AML-193 (cell line): ENCODE results near the gene CRX.
"Not testable (repeated sequence)": the region's sequence is repeated elsewhere in the genome, so short reads cannot be mapped to it uniquely, and the experiment has no call there.

ENCODE experiments used
- DNase-seq, 2 experiments: peaks; one replicate each; lab custom pipeline; 2025; lab: John Stamatoyannopoulos, UW

Gene CRX

GRCh38 chr19:47821460-47822020, at the start of gene CRX:
Gene CRX, plus strand, starts transcription at chr19:47821937. Its CDS starts 12,507 bp downstream, at chr19:47834444.
- no peak for DNase-seq

- DNase-seq, result no peak
Measured at GRCh38 chr19:47776568-47776967, 45.2 kb upstream of the CRX start.

- not testable (repeated sequence) for DNase-seq
Measured at GRCh38 chr19:47777245-47778048, 44.3 kb upstream of the CRX start.

- peak; percentile 29 to 33 for DNase-seq
Measured at GRCh38 chr19:47778049-47778953, 43.4 kb upstream of the CRX start, which contains the start of gene SELENOW. Gene SELENOW, plus strand, starts transcription at chr19:47778703. Its CDS starts 83 bp downstream, at chr19:47778786.

- no peak for DNase-seq
Measured at GRCh38 chr19:47778954-47779351, 42.8 kb upstream of the CRX start.

- no peak for DNase-seq
Measured at GRCh38 chr19:47779524-47780214, 42.1 kb upstream of the CRX start.

GRCh38 chr19:47780215-47780551, 41.6 kb upstream of the CRX start:
- DNase-seq, result no peak

GRCh38 chr19:47781590-47782262, 40.0 kb upstream of the CRX start:
- DNase-seq, result no peak

GRCh38 chr19:47786566-47786965, 35.2 kb upstream of the CRX start:
- no peak for DNase-seq

- not testable (repeated sequence) for DNase-seq
Measured at GRCh38 chr19:47787307-47787706, 34.4 kb upstream of the CRX start.

- DNase-seq, result not testable (repeated sequence)
Measured at GRCh38 chr19:47789811-47790210, 31.9 kb upstream of the CRX start.

- DNase-seq, result peak; percentile 48 to 52
Measured at GRCh38 chr19:47790398-47790814, 31.3 kb upstream of the CRX start.

- DNase-seq, result no peak
Measured at GRCh38 chr19:47792616-47793015, 29.1 kb upstream of the CRX start.

GRCh38 chr19:47794526-47794925, 27.2 kb upstream of the CRX start:
- DNase-seq, result no peak

- DNase-seq, result no peak
Measured at GRCh38 chr19:47796785-47797184, 25.0 kb upstream of the CRX start.

GRCh38 chr19:47797996-47798903, 23.5 kb upstream of the CRX start:
- DNase-seq, result no peak

GRCh38 chr19:47798904-47799266, 22.9 kb upstream of the CRX start:
- DNase-seq, result no peak

GRCh38 chr19:47801270-47801669, 20.5 kb upstream of the CRX start:
- no peak for DNase-seq

- DNase-seq, result no peak
Measured at GRCh38 chr19:47802521-47803043, 19.2 kb upstream of the CRX start.

- DNase-seq, result not testable (repeated sequence)
Measured at GRCh38 chr19:47803148-47803547, 18.6 kb upstream of the CRX start.
